Body of pancreas (tissue), 4 donors: ENCODE results near the gene DAW1.

ENCODE experiments used
- POLR2A ChIP-seq, 3 donors: fragments of 450-650 bp; IDR thresholded peaks; one replicate each; pipeline ENCODE4 v1.6.1; 2016; ENCODE audit warnings: antibody characterized with exemption in 3 of 3, mild to moderate bottlenecking in 2 of 3
- TF ChIP-seq, protein P1 (sequence below), 7 experiments: fragments of 450-650 bp in 4 of 7; fragments of 200-600 bp in 3 of 7; sonication (generic) in 3 of 7; IDR thresholded peaks; one replicate each; pipeline ENCODE4 v1.5.1; 2016 to 2019; ENCODE audit warnings: antibody characterized with exemption in 7 of 7

GRCh38 chr2:227865291-227865690 is 6.1 kb upstream of the DAW1 start:
- TF ChIP-seq, protein P1, sequence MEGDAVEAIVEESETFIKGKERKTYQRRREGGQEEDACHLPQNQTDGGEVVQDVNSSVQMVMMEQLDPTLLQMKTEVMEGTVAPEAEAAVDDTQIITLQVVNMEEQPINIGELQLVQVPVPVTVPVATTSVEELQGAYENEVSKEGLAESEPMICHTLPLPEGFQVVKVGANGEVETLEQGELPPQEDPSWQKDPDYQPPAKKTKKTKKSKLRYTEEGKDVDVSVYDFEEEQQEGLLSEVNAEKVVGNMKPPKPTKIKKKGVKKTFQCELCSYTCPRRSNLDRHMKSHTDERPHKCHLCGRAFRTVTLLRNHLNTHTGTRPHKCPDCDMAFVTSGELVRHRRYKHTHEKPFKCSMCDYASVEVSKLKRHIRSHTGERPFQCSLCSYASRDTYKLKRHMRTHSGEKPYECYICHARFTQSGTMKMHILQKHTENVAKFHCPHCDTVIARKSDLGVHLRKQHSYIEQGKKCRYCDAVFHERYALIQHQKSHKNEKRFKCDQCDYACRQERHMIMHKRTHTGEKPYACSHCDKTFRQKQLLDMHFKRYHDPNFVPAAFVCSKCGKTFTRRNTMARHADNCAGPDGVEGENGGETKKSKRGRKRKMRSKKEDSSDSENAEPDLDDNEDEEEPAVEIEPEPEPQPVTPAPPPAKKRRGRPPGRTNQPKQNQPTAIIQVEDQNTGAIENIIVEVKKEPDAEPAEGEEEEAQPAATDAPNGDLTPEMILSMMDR (IDR thresholded peaks at IDR 0.05) = no peak
- no peak for TF ChIP-seq POLR2A (IDR thresholded peaks at IDR 0.05)
